Measurements from ENCODE around the gene EDEM1. TPM values are rescaled to one million over a fixed set of nuclear protein-coding genes. Genes with fewer than 3 reads are reported as not detected.

The EDEM1 gene
- total RNA-seq, 6 experiments from 2014 or later = 40.6 to 92.7 (median 83.2) TPM

DNA sequence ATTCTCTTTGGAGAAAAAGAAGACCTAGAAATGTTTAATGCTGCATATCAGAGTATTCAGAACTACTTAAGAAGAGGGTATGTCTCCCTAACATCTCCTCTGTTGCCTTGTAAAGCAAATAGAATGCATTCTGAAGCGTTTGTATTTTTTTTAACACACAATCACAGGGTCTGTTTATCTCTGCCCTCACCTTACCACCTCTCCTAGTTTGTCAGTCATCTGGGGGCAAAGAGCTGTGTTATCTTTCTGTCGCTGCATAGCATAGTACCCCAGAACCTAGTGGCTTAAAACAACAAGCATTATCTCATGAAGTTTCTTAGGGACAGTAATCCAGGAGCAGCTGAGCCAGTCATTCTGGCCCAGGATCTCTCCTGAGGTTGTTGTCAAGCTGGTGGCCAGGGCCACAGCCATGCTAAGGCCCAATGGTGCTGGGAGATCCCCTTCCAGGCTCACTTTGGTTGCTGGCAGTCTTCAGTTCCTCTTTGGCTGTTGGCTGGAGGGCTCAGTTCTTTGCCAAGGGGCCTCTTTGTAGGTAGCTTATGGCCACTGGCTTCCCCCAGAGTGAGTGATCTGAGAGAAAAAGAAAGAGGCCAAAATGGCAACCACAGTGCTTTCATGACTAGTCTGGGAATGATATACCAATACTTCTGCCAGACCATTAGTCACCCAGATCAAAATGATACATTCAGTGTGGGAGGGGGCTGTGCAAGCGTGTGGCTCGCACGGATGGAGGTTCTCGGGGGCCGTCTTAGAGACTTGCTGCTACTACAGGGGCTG is 17.8 kb downstream of the EDEM1 start:
- peaks cover 0 to 3% (median 0%) of the 10 kb centered on the region in 4 donors for H3K4me1 ChIP-seq
- H3K27me3 ChIP-seq = no peaks in the 10 kb centered on the region
- H3K4me3 ChIP-seq = no peak overlapping the region
- no peak for DNase-seq
- intact Hi-C loops (cut with DNase I) = no loop called here
- peaks cover 34 to 100% (median 69%) of the 10 kb centered on the region in 4 donors for H3K36me3 ChIP-seq
- TF ChIP-seq POLR2A (IDR thresholded peaks at IDR 0.05) = no peak
- TF ChIP-seq, protein P1, sequence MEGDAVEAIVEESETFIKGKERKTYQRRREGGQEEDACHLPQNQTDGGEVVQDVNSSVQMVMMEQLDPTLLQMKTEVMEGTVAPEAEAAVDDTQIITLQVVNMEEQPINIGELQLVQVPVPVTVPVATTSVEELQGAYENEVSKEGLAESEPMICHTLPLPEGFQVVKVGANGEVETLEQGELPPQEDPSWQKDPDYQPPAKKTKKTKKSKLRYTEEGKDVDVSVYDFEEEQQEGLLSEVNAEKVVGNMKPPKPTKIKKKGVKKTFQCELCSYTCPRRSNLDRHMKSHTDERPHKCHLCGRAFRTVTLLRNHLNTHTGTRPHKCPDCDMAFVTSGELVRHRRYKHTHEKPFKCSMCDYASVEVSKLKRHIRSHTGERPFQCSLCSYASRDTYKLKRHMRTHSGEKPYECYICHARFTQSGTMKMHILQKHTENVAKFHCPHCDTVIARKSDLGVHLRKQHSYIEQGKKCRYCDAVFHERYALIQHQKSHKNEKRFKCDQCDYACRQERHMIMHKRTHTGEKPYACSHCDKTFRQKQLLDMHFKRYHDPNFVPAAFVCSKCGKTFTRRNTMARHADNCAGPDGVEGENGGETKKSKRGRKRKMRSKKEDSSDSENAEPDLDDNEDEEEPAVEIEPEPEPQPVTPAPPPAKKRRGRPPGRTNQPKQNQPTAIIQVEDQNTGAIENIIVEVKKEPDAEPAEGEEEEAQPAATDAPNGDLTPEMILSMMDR (IDR thresholded peaks at IDR 0.05) = no peak
- ATAC-seq = no peak
- H3K27ac ChIP-seq = no peak overlapping the region
- 68% methylated on average over 6 of the region's 7 CpGs for WGBS (ENCODE audit: insufficient coverage, low coverage, low lambda C conversion rate, missing lambda C conversion rate)
- H3K9me3 ChIP-seq = no peaks in the 10 kb centered on the region

DNA sequence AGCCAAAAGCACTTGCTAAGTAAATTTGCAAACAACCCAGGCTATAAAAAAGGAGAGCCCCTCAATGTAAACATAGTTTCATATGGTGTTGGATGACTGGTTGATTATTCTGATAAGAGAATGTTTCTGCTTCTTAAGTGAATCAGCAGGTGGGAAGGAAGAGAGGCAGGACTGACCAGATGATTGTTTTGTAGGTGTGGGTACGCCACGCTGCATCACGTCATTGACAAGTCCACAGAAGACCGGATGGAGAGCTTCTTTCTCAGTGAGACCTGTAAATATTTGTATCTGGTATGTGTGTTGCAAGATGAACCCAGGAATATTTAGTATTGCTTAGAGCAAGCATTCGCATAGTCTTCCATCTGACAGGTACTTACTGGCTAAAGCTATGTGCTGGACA is 23.4 kb downstream of the EDEM1 start:
- Histone ChIP-seq H3K9me3 (no peaks in the 10 kb centered on the region), H3K27ac (no peak overlapping the region), H3K4me1 (peaks cover 0 to 3% (median 0%) of the 10 kb centered on the region in 4 donors), H3K36me3 (peaks cover 21 to 98% (median 58%) of the 10 kb centered on the region in 4 donors), H3K4me3 (no peak overlapping the region), H3K27me3 (no peaks in the 10 kb centered on the region)
- intact Hi-C loops (cut with DNase I) = no loop called here
- ATAC-seq = no peak
- DNase-seq = no peak
- WGBS (ENCODE audit: insufficient coverage, low coverage, low lambda C conversion rate, missing lambda C conversion rate) = 79% methylated on average over 5 of the region's 5 CpGs
- TF ChIP-seq, protein P1 (IDR thresholded peaks at IDR 0.05) = no peak
- TF ChIP-seq POLR2A (IDR thresholded peaks at IDR 0.05) = no peak

DNA sequence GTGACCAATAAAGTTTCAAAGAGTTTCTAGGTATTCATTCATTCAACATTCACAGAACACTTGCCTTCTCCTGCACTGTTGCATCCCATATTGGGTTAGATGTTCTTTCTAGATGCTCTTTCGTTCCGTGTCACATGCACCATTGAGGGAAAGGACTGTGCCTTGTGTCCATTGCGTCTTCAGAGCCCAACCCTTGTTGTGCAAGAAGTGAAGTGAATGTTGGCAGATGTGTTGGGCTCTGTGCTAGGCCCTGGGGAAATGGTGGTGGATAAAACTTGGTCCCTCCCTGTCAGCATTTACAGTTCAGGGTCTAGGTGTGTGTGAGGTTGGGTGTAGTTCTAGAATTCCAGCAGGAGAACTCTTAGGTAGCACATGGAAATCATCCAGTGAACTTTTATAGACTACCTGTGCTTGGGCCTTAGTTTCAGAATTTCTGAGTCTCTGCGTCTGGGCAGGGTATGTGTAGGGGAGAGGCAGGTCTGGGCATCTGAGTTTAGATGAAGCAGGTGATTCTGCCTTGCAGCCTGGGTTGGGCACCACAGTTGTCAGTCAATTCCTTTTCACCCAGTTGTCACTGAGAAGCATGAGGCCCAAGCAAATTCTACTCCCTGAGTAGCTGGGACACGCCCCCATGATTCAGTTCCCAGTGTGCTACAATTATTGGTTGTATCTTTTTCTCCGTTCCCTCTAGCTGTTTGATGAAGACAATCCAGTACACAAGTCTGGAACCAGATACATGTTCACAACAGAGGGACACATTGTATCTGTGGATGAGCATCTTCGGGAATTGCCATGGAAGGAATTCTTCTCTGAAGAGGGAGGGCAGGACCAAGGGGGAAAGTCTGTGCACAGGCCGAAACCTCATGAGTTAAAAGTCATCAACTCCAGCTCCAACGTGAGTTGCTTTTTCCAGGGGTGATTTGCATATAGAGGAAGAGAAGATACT is 25.4 kb downstream of the EDEM1 start:
- Histone ChIP-seq H3K9me3 (no peaks in the 10 kb centered on the region), H3K4me1 (peaks cover 0 to 17% (median 5%) of the 10 kb centered on the region in 4 donors), H3K27me3 (no peaks in the 10 kb centered on the region), H3K4me3 (no peak overlapping the region), H3K36me3 (peaks cover 14 to 98% (median 55%) of the 10 kb centered on the region in 4 donors), H3K27ac (no peak overlapping the region)
- DNase-seq (no peak), ATAC-seq (peak in 1 of 4 donors; percentile 17)
- 77% methylated on average over 6 of the region's 9 CpGs for WGBS (ENCODE audit: insufficient coverage, low coverage, low lambda C conversion rate, missing lambda C conversion rate)
- intact Hi-C loops (cut with DNase I) = no loop called here
- TF ChIP-seq POLR2A (IDR thresholded peaks at IDR 0.05) = no peak
- TF ChIP-seq, protein P1 (IDR thresholded peaks at IDR 0.05) = no peak

DNA sequence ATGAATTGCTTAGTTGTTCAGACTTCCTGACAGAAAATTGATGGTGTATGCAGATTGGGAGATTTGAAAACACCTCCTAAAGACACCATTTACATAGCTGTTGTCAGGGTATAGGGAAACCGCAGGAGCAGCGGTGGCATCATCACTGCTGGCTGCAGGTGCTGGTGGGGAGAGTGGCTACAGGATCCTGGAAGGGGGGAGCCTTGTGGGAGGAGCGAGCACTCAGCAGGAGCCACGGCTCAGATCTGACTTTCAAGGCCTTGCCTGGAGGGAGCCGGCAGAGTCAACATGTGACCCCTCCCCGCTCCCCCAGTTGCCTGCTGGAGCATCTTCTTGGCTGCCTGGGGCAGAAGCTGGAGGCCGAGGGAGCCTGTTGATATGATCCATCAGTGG is 26.1 kb downstream of the EDEM1 start:
- WGBS (ENCODE audit: insufficient coverage, low coverage, low lambda C conversion rate, missing lambda C conversion rate) = 60% methylated on average over 2 of the region's 7 CpGs

More for the DNA sequence above, 26.1 kb downstream of the EDEM1 start:
- no peak overlapping the region for H3K27ac ChIP-seq
- H3K27me3 ChIP-seq = no peaks in the 10 kb centered on the region
- intact Hi-C loops (cut with DNase I) = no loop called here
- H3K36me3 ChIP-seq = peaks cover 12 to 93% (median 50%) of the 10 kb centered on the region in 4 donors
- H3K9me3 ChIP-seq = no peaks in the 10 kb centered on the region
- no peak for DNase-seq
- peaks cover 0 to 18% (median 9%) of the 10 kb centered on the region in 4 donors for H3K4me1 ChIP-seq
- no peak overlapping the region for H3K4me3 ChIP-seq
- TF ChIP-seq, protein P1 (IDR thresholded peaks at IDR 0.05) = no peak
- TF ChIP-seq POLR2A (IDR thresholded peaks at IDR 0.05) = no peak
- ATAC-seq = peak in 1 of 4 donors; percentile 4

Measured in right lobe of liver (tissue), 6 donors.